ENCODE data around the gene LIN52.

Gene LIN52

GRCh38 chr14:74242021-74242779 lies 157.4 kb downstream of the LIN52 start:
- no peak overlapping the region for H3K27ac ChIP-seq
- no peak for TF ChIP-seq CTCF (conservative IDR thresholded peaks at IDR 0.05)
- no peak for TF ChIP-seq ZFX (IDR thresholded peaks at IDR 0.05)

- no peak overlapping the region for H3K27ac ChIP-seq
- no peak for TF ChIP-seq ZFX (IDR thresholded peaks at IDR 0.05)
- no peak for TF ChIP-seq CTCF (conservative IDR thresholded peaks at IDR 0.05)
Measured at GRCh38 chr14:74242780-74243042, 158.0 kb downstream of the LIN52 start.

- no peak overlapping the region for H3K27ac ChIP-seq
- TF ChIP-seq CTCF (conservative IDR thresholded peaks at IDR 0.05) (no peak), ZFX (IDR thresholded peaks at IDR 0.05) (no peak)
Measured at GRCh38 chr14:74243051-74243450, 158.3 kb downstream of the LIN52 start.

GRCh38 chr14:74244115-74244514 lies 159.4 kb downstream of the LIN52 start:
- TF ChIP-seq ZFX (IDR thresholded peaks at IDR 0.05): no peak
- TF ChIP-seq CTCF (conservative IDR thresholded peaks at IDR 0.05): no peak
- H3K27ac ChIP-seq: no peak overlapping the region

- TF ChIP-seq ZFX (IDR thresholded peaks at IDR 0.05) (no peak), CTCF (conservative IDR thresholded peaks at IDR 0.05) (no peak)
- H3K27ac ChIP-seq: no peak overlapping the region
Measured at GRCh38 chr14:74245292-74245691, 160.5 kb downstream of the LIN52 start.

GRCh38 chr14:74246542-74246941 lies 161.8 kb downstream of the LIN52 start:
- H3K27ac ChIP-seq: no peak overlapping the region
- TF ChIP-seq CTCF (conservative IDR thresholded peaks at IDR 0.05) (no peak), ZFX (IDR thresholded peaks at IDR 0.05) (no peak)

GRCh38 chr14:74248017-74248416 lies 163.3 kb downstream of the LIN52 start:
- H3K27ac ChIP-seq: no peak overlapping the region
- TF ChIP-seq CTCF (conservative IDR thresholded peaks at IDR 0.05) (no peak), ZFX (IDR thresholded peaks at IDR 0.05) (no peak)

All from C4-2B (cell line).